ENCODE data around the gene COLGALT1.

DNA sequence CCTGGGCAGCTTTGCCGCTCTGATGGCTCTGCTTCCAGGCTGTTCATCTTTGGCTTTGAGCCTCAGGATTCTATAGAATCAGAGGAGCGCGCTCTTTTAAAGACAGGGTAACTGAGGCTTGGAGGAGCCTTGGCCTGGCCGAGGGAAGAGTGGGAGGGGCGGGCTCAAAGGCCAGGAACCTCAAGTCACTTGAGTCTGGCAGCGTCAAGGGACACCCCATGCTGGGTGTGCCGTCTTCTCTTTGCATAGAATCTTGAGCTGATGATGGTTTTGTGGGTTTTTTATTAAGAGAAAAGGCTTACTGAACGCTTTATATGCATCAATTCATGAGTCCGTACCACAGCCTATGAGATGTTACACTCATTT is 42.9 kb upstream of the COLGALT1 start:
- no peak for TF ChIP-seq CTCF (IDR thresholded peaks at IDR 0.05; ENCODE audit: poor library complexity)
- TF ChIP-seq EZH2 (IDR thresholded peaks at IDR 0.05; ENCODE audit: borderline replicate concordance), result no peak
